HG02798 (cell line): ENCODE measurements around the gene LARGE1.
A peak's percentile ranks its signal among the peaks of the same experiment; 100 is the strongest.
"Not testable (repeated sequence)": the region's sequence is repeated elsewhere in the genome, so short reads cannot be mapped to it uniquely, and the experiment has no call there.

Source experiments
- ATAC-seq: cut with Tn5 transposase; IDR thresholded peaks from one replicate; pipeline ENCODE4 v1.9.1; 2021; ENCODE audit warnings: mild to moderate bottlenecking; ENCODE audit not compliant: unreplicated experiment, poor library complexity

Gene LARGE1

GRCh38 chr22:33579448-33580093, 340.7 kb downstream of the LARGE1 start:
- ATAC-seq: peak; percentile 66

GRCh38 chr22:33578752-33579151, 341.5 kb downstream of the LARGE1 start:
- no peak for ATAC-seq

- ATAC-seq: no peak
Measured at GRCh38 chr22:33577862-33578411, 342.3 kb downstream of the LARGE1 start.

- ATAC-seq: no peak
Measured at GRCh38 chr22:33576205-33576604, 344.1 kb downstream of the LARGE1 start.

GRCh38 chr22:33575771-33576170, 344.5 kb downstream of the LARGE1 start:
- ATAC-seq: no peak

GRCh38 chr22:33575041-33575440, 345.2 kb downstream of the LARGE1 start:
- no peak for ATAC-seq

- ATAC-seq: no peak
Measured at GRCh38 chr22:33573479-33573878, 346.8 kb downstream of the LARGE1 start.

GRCh38 chr22:33572086-33572485, 348.2 kb downstream of the LARGE1 start:
- ATAC-seq: no peak

- no peak for ATAC-seq
Measured at GRCh38 chr22:33570110-33570509, 350.2 kb downstream of the LARGE1 start.

GRCh38 chr22:33569559-33569958, 350.7 kb downstream of the LARGE1 start:
- no peak for ATAC-seq

- ATAC-seq: no peak
Measured at GRCh38 chr22:33569018-33569417, 351.3 kb downstream of the LARGE1 start.

GRCh38 chr22:33566495-33566894, 353.8 kb downstream of the LARGE1 start:
- not testable (repeated sequence) for ATAC-seq

- ATAC-seq: peak; percentile 34
Measured at GRCh38 chr22:33565580-33565995, 354.7 kb downstream of the LARGE1 start.

GRCh38 chr22:33564683-33565082, 355.6 kb downstream of the LARGE1 start:
- ATAC-seq: no peak

- ATAC-seq: no peak
Measured at GRCh38 chr22:33563220-33563964, 356.9 kb downstream of the LARGE1 start.

- ATAC-seq: no peak
Measured at GRCh38 chr22:33562501-33562900, 357.8 kb downstream of the LARGE1 start.

GRCh38 chr22:33561149-33561807, 359.0 kb downstream of the LARGE1 start:
- no peak for ATAC-seq

GRCh38 chr22:33557836-33558235, 362.4 kb downstream of the LARGE1 start:
- ATAC-seq: no peak

- no peak for ATAC-seq
Measured at GRCh38 chr22:33555814-33556522, 364.3 kb downstream of the LARGE1 start.

GRCh38 chr22:33553493-33553892, 366.8 kb downstream of the LARGE1 start:
- ATAC-seq: no peak
